Mucosa of stomach (tissue), 1 donor: ENCODE results near the gene ITGA3.

Experiments
- H3K27me3 ChIP-seq: one replicate; pipeline ENCODE4 v1.7.0; 2013; ENCODE audit warnings: mild to moderate bottlenecking, low read length; ENCODE audit not compliant: control insufficient read depth, insufficient read depth
- H3K36me3 ChIP-seq: one replicate; pipeline ENCODE4 v1.7.0; 2013; ENCODE audit warnings: low read length; ENCODE audit not compliant: control insufficient read depth, insufficient read depth
- H3K4me1 ChIP-seq: one replicate; pipeline ENCODE4 v1.7.0; 2013; ENCODE audit warnings: mild to moderate bottlenecking, low read length; ENCODE audit not compliant: control insufficient read depth, insufficient read depth
- H3K4me3 ChIP-seq: one replicate; pipeline ENCODE4 v1.7.0; 2013; ENCODE audit warnings: low read length
- H3K9ac ChIP-seq: one replicate; pipeline ENCODE4 v1.7.0; 2013; ENCODE audit warnings: mild to moderate bottlenecking, low read length, moderate library complexity
- H3K9me3 ChIP-seq: one replicate; pipeline ENCODE4 v1.7.0; 2013; ENCODE audit warnings: mild to moderate bottlenecking, low read length, moderate library complexity; ENCODE audit not compliant: control insufficient read depth
- donor health status: Pancreatic carcinoma.

ITGA3 gene

DNA sequence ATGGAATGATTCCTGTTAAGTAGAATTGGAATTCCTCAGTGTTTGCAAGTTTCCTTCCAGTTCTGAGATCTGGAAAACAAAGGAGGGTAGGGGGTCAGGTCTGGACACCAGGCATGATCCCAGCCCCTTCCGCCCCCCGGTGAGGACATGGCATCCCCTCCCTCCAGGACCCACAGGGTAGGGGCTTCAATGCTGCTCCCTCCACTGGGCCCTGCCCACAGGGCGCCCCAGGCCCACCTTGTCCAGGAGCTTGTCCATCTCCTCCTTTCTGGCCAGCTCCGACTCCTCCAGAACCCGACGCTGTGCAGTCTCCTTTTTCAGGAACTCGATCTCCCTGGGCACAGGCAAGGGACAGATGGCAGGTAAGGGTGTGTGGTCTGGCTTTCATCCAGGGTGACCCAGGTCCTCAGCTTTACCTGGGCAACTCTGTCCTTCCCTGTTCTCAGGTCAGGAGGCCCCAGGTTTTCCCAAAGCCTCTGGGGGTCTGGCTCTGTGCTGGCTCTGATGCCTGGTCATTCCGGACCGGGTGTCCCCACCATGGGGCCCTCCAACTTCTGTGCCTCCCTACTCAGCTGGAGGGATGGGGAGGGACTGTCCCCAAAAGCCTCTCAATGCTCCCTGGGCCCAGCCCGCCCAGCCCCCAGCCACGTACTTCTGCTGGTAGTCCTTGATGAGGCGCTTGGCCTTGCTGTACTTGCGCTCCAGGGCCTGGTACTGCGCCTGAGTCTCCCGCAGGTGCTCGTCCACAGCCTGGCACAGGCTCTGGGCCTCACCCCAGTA lies 79.6 kb downstream of the ITGA3 start:
- peaks cover 5% of the 10 kb centered on the region for H3K27me3 ChIP-seq
- no peak overlapping the region for H3K4me3 ChIP-seq
- no peaks in the 10 kb centered on the region for H3K9me3 ChIP-seq
- peaks cover 26% of the 10 kb centered on the region for H3K36me3 ChIP-seq
- no peak overlapping the region for H3K9ac ChIP-seq
- peaks cover 9% of the 10 kb centered on the region for H3K4me1 ChIP-seq

DNA sequence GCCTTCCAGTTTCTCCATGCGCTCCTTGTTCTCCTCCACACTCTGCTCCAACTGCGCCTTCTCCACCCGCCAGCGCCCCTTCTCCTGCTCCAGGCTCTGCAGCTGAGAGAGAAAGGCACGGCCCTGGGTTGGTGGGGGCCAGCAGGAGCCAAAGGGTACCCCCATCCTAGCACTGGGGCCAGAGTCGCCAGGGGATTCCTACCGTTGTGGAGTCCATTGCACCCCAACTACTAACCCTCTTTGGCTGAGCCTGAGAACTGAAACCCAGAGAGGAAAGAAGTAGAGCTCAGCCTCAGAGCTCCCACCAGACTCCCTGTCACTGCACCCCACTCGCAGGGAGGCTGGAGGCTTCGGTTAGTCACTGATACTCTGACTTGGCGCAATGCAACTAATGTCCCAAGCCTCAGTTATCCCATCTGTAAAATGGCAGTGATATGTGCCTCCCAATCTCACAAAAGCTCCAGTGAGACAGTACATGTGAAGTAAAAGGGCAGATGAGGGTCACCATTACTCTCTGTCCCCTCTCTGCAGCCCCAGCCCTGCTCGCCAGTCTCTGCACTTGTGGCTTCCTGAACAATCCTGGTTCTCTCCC lies 80.3 kb downstream of the ITGA3 start:
- Histone ChIP-seq H3K4me1 (peaks cover 9% of the 10 kb centered on the region), H3K4me3 (no peak overlapping the region), H3K36me3 (peaks cover 26% of the 10 kb centered on the region)

DNA sequence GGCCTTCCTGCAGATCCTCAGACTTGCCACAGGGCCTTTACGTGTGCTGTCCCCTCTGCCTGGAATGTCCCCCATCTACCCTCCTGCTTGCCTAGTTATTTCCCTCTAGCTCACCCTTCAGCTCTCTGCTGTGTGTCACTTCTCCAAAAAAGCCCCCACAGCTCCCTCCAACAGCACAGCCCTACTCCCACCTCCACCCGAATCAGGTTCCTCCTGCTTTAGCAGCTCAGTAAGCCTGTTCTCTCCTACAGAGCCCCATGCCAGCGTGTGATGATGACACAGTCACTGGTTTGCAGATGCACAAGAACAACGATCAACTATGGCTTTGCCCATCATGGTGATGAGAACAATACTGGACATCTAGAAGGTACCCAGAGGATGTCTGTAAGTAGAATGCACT lies 81.1 kb downstream of the ITGA3 start:
- Histone ChIP-seq H3K9ac (no peak overlapping the region), H3K4me1 (peaks cover 12% of the 10 kb centered on the region), H3K4me3 (no peak overlapping the region), H3K36me3 (peaks cover 26% of the 10 kb centered on the region), H3K27me3 (no peaks in the 10 kb centered on the region), H3K9me3 (no peaks in the 10 kb centered on the region)

More for the DNA sequence above, 80.3 kb downstream of the ITGA3 start:
- Histone ChIP-seq H3K9me3 (no peaks in the 10 kb centered on the region), H3K9ac (no peak overlapping the region), H3K27me3 (no peaks in the 10 kb centered on the region)

DNA sequence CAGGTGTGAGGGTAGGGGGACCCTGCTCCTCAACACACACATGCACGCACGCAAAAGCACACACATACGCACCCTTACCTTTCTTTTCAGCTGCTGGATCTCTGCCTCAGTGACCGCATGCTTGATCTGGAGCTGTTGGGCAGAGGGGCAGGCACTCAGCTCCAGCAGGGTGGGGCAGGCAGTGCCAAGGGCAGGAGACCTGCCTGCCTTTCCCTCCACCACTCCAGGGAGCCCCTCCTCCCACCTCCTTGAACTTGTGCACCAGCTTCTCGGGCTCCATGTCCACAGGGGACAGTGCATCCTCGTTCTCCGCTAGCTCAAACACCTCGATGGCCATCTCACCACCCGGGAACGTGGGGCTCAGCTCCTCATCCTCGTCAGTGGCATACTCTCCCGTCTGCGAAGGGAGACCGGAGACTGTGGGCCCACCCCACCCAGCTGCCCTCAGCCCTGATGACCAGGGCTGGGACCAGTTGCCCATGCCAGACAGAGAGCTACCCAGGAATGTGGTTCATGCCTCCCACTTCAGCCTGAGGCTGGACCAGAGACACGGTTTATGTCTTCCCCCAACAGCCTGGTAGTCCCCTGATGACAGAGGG lies 83.4 kb downstream of the ITGA3 start:
- Histone ChIP-seq H3K9ac (no peak overlapping the region), H3K4me1 (peaks cover 17% of the 10 kb centered on the region), H3K4me3 (no peak overlapping the region), H3K27me3 (no peaks in the 10 kb centered on the region), H3K36me3 (peaks cover 30% of the 10 kb centered on the region), H3K9me3 (no peaks in the 10 kb centered on the region)
